ENCODE measurements around the gene P2RY2.

The P2RY2 gene

GRCh38 chr11:73206801-73207200 is 11.3 kb upstream of the P2RY2 start:
- DNase-seq: no peak

GRCh38 chr11:73209892-73210291 is 8.2 kb upstream of the P2RY2 start:
- no peak for DNase-seq

- no peak for DNase-seq
Observed at GRCh38 chr11:73210916-73211667, 7.0 kb upstream of the P2RY2 start.

- no peak for DNase-seq
Observed at GRCh38 chr11:73213196-73214143, 4.6 kb upstream of the P2RY2 start.

GRCh38 chr11:73215191-73216134 is 2.6 kb upstream of the P2RY2 start:
- DNase-seq: no peak

- no peak for DNase-seq
Observed at GRCh38 chr11:73216465-73216864, 1.6 kb upstream of the P2RY2 start.

GRCh38 chr11:73217131-73217809 is 811 bp upstream of the P2RY2 start:
- DNase-seq: no peak

GRCh38 chr11:73217810-73218105 is 323 bp upstream of the P2RY2 start:
- no peak for DNase-seq

GRCh38 chr11:73218830-73219215 is 742 bp downstream of the P2RY2 start:
- no peak for DNase-seq

GRCh38 chr11:73219396-73220285 is 1.6 kb downstream of the P2RY2 start:
- DNase-seq: no peak

- DNase-seq: no peak
Observed at GRCh38 chr11:73221451-73221850, 3.4 kb downstream of the P2RY2 start.

GRCh38 chr11:73221996-73222395 is 3.9 kb downstream of the P2RY2 start:
- no peak for DNase-seq

GRCh38 chr11:73223998-73224730 is 6.1 kb downstream of the P2RY2 start:
- no peak for DNase-seq

- no peak for DNase-seq
Observed at GRCh38 chr11:73225001-73225686, 7.1 kb downstream of the P2RY2 start.

GRCh38 chr11:73225851-73226250 is 7.8 kb downstream of the P2RY2 start:
- no peak for DNase-seq

- no peak for DNase-seq
Observed at GRCh38 chr11:73226297-73227006, 8.4 kb downstream of the P2RY2 start.

GRCh38 chr11:73227571-73228211 is 9.6 kb downstream of the P2RY2 start:
- DNase-seq: no peak

GRCh38 chr11:73228268-73229134 is 10.4 kb downstream of the P2RY2 start:
- no peak for DNase-seq
